Sigmoid colon (tissue), 7 donors: ENCODE data around the gene MOB3A. TPM values are rescaled to one million over a fixed set of nuclear protein-coding genes. Genes with fewer than 3 reads are reported as not detected.

Source experiments
- DNase-seq: peaks from one replicate; pipeline ENCODE4 v3.0.0-alpha.2; 2019
- H3K27ac ChIP-seq, 4 donors: fragments of 200-600 bp; sonication (generic); one replicate each; pipeline ENCODE4 v1.5.1; 2016 to 2019; ENCODE audit warnings: mild to moderate bottlenecking in 1 of 4
- H3K27me3 ChIP-seq, 3 donors: fragments of 200-600 bp; sonication (generic); one replicate each; pipeline ENCODE4 v1.5.1; 2019; ENCODE audit warnings: mild to moderate bottlenecking in 1 of 3
- H3K36me3 ChIP-seq, 4 donors: fragments of 200-600 bp; sonication (generic); one replicate each; pipeline ENCODE4 v1.5.1; 2016 to 2019
- H3K4me1 ChIP-seq, 4 donors: fragments of 200-600 bp; sonication (generic); one replicate each; pipeline ENCODE4 v1.5.1; 2017 to 2019
- H3K4me3 ChIP-seq, 4 donors: fragments of 200-600 bp; sonication (generic); one replicate each; pipeline ENCODE4 v1.5.1; 2017 to 2019; ENCODE audit warnings: mild to moderate bottlenecking in 2 of 4, moderate library complexity in 1 of 4
- H3K9me3 ChIP-seq, 4 donors: fragments of 200-600 bp in 3 of 4; sonication (generic) in 3 of 4; one replicate each; pipeline versions ENCODE4 v1.5.1 to v1.6.1; 2013 to 2019
- CTCF ChIP-seq, 4 experiments: fragments of 450-650 bp in 3 of 4; fragments of 200-600 bp in 1 of 4; IDR thresholded peaks; one replicate each; pipeline ENCODE4 v1.5.1; 2016 to 2019; ENCODE audit warnings: antibody characterized with exemption in 4 of 4, mild to moderate bottlenecking in 3 of 4, moderate library complexity in 2 of 4
- EP300 ChIP-seq, 4 donors: sonication (generic); formaldehyde crosslinking; IDR thresholded peaks; one replicate each; pipeline ENCODE4 v1.6.1; 2017; ENCODE audit warnings: antibody characterized with exemption in 4 of 4
- POLR2A ChIP-seq, 2 donors: fragments of 450-650 bp; IDR thresholded peaks; one replicate each; pipeline ENCODE4 v1.6.1; 2016; ENCODE audit warnings: antibody characterized with exemption in 2 of 2, mild to moderate bottlenecking in 2 of 2, moderate library complexity in 2 of 2
- POLR2AphosphoS5 ChIP-seq, 4 donors: sonication (generic); formaldehyde crosslinking; IDR thresholded peaks; one replicate each; pipeline ENCODE4 v1.6.1; 2017; ENCODE audit warnings: antibody characterized with exemption in 4 of 4
- WGBS, 2 donors: extraction: QIAGEN DNeasy Blood & Tissue Kit; methylation state at CpG; one replicate each; pipeline ENCODE4 v1.1.7; 2013; 5-methylcytosine and 5-hydroxymethylcytosine counted together
- intact Hi-C: fragments of 100-400 bp; cut with DNase I; formaldehyde crosslinking; loops from one replicate; pipeline ENCODE4 v1.15.1; 2023
- polyA plus RNA-seq, 3 donors: library from polyadenylated mRNA; stranded (reverse); fragments of 200-250 nt; gene quantifications; one replicate each; pipeline ENCODE4 v1.2.3, GENCODE V29; 2013
- total RNA-seq, 4 donors: library from RNA; depleted of rRNA; stranded (reverse); fragments of >200 nt; gene quantifications; one replicate each; pipeline ENCODE4 v1.1.0, GENCODE V29; 2016
- donor health status: healthy with polysubstance abuse.
- donor health status: Bipolar disorder and iron deficiency.
- donor health status: healthy.

Gene MOB3A
- total and polyA plus RNA-seq, 7 donors: 14.4 to 65.4 (median 28.6) TPM

- peak overlapping the region; percentile 91 to 99 (median 96) for H3K27ac ChIP-seq
- 43 to 70% methylated on average over 22 of the region's 22 CpGs for WGBS, 2 donors
- intact Hi-C loops: no loop called here
- TF ChIP-seq CTCF (IDR thresholded peaks at IDR 0.05) (no peak), POLR2AphosphoS5 (IDR thresholded peaks at IDR 0.05) (peak in 3 of 4 donors; percentile 31 to 44 (median 43)), POLR2A (IDR thresholded peaks at IDR 0.05) (no peak), EP300 (IDR thresholded peaks at IDR 0.05) (no peak)
- no peaks in the 10 kb centered on the region for H3K27me3 ChIP-seq
- peak; percentile 86 for DNase-seq
- peaks cover 0 to 83% (median 82%) of the 10 kb centered on the region in 4 donors for H3K4me1 ChIP-seq
- H3K4me3 ChIP-seq: peak overlapping the region in 2 of 4 donors; percentile 85 to 100
- peaks cover 20 to 36% (median 26%) of the 10 kb centered on the region in 4 donors for H3K36me3 ChIP-seq
- H3K9me3 ChIP-seq: no peaks in the 10 kb centered on the region
Measured at GRCh38 chr19:2047449-2048103, 48.5 kb downstream of the MOB3A start.

GRCh38 chr19:2047076-2047448 is 49.1 kb downstream of the MOB3A start:
- H3K27ac ChIP-seq: peak overlapping the region; percentile 91 to 99 (median 96)
- intact Hi-C loops: no loop called here
- no peaks in the 10 kb centered on the region for H3K9me3 ChIP-seq
- H3K27me3 ChIP-seq: no peaks in the 10 kb centered on the region
- peaks cover 0 to 83% (median 81%) of the 10 kb centered on the region in 4 donors for H3K4me1 ChIP-seq
- WGBS, 2 donors: 53 to 77% methylated on average over 6 of the region's 6 CpGs
- H3K4me3 ChIP-seq: no peak overlapping the region
- TF ChIP-seq POLR2AphosphoS5 (IDR thresholded peaks at IDR 0.05): no peak
- TF ChIP-seq EP300 (IDR thresholded peaks at IDR 0.05): no peak
- TF ChIP-seq CTCF (IDR thresholded peaks at IDR 0.05): no peak
- TF ChIP-seq POLR2A (IDR thresholded peaks at IDR 0.05): no peak
- DNase-seq: no peak
- H3K36me3 ChIP-seq: peaks cover 20 to 36% (median 26%) of the 10 kb centered on the region in 4 donors

- no peak overlapping the region for H3K4me3 ChIP-seq
- 90 to 94% methylated on average over 50 of the region's 50 CpGs for WGBS, 2 donors
- intact Hi-C loops: no loop called here
Measured at GRCh38 chr19:2046046-2046907, 49.8 kb downstream of the MOB3A start.

GRCh38 chr19:2045501-2046045 is 50.6 kb downstream of the MOB3A start:
- H3K27me3 ChIP-seq: no peaks in the 10 kb centered on the region
- TF ChIP-seq EP300 (IDR thresholded peaks at IDR 0.05): no peak
- TF ChIP-seq POLR2A (IDR thresholded peaks at IDR 0.05): no peak
- TF ChIP-seq POLR2AphosphoS5 (IDR thresholded peaks at IDR 0.05): peak in 2 of 4 donors; percentile 7 to 12
- no peak for TF ChIP-seq CTCF (IDR thresholded peaks at IDR 0.05)
- H3K36me3 ChIP-seq: peaks cover 32 to 47% (median 38%) of the 10 kb centered on the region in 4 donors
- H3K4me3 ChIP-seq: no peak overlapping the region
- peak overlapping the region; percentile 91 to 99 (median 96) for H3K27ac ChIP-seq
- H3K9me3 ChIP-seq: no peaks in the 10 kb centered on the region
- DNase-seq: peak; percentile 66
- 57 to 76% methylated on average over 14 of the region's 14 CpGs for WGBS, 2 donors
- intact Hi-C loops: no loop called here
- H3K4me1 ChIP-seq: peaks cover 2 to 88% (median 86%) of the 10 kb centered on the region in 4 donors

More at GRCh38 chr19:2046046-2046907, 49.8 kb downstream of the MOB3A start:
- H3K9me3 ChIP-seq: no peaks in the 10 kb centered on the region
- H3K27me3 ChIP-seq: no peaks in the 10 kb centered on the region
- TF ChIP-seq CTCF (IDR thresholded peaks at IDR 0.05): no peak
- peak in 1 of 4 donors; percentile 1 for TF ChIP-seq POLR2AphosphoS5 (IDR thresholded peaks at IDR 0.05)
- DNase-seq: peak; percentile 69
- peaks cover 25 to 40% (median 32%) of the 10 kb centered on the region in 4 donors for H3K36me3 ChIP-seq
- H3K4me1 ChIP-seq: peaks cover 2 to 81% (median 79%) of the 10 kb centered on the region in 4 donors
- H3K27ac ChIP-seq: peak overlapping the region; percentile 91 to 99 (median 96)
